Raji (cell line): ENCODE results near the gene PALLD.

Source experiments
- POLR2A ChIP-seq: IDR thresholded peaks from 2 replicates; pipeline ENCODE4 v1.6.1; 2011; ENCODE audit warnings: low read depth, low read length, control low read depth; ENCODE audit not compliant: insufficient read depth

The PALLD gene

GRCh38 chr4:168488869-168489274, 8.0 kb upstream of the PALLD start:
- TF ChIP-seq POLR2A: no peak

GRCh38 chr4:168489616-168490015, 7.2 kb upstream of the PALLD start:
- no peak for TF ChIP-seq POLR2A

GRCh38 chr4:168490711-168491110, 6.1 kb upstream of the PALLD start:
- TF ChIP-seq POLR2A: no peak

- no peak for TF ChIP-seq POLR2A
Measured at GRCh38 chr4:168491563-168491962, 5.3 kb upstream of the PALLD start.

- TF ChIP-seq POLR2A: no peak
Measured at GRCh38 chr4:168498251-168498650, 1.4 kb downstream of the PALLD start.

GRCh38 chr4:168499241-168499640, 2.4 kb downstream of the PALLD start:
- TF ChIP-seq POLR2A: no peak

GRCh38 chr4:168501407-168501806, 4.6 kb downstream of the PALLD start:
- TF ChIP-seq POLR2A: no peak

GRCh38 chr4:168502861-168503260, 6.0 kb downstream of the PALLD start:
- no peak for TF ChIP-seq POLR2A

- TF ChIP-seq POLR2A: no peak
Measured at GRCh38 chr4:168503652-168504362, 7.0 kb downstream of the PALLD start.

- no peak for TF ChIP-seq POLR2A
Measured at GRCh38 chr4:168504526-168504925, 7.7 kb downstream of the PALLD start.

- TF ChIP-seq POLR2A: no peak
Measured at GRCh38 chr4:168506014-168506413, 9.2 kb downstream of the PALLD start.

GRCh38 chr4:168507178-168507815, 10.4 kb downstream of the PALLD start:
- no peak for TF ChIP-seq POLR2A

GRCh38 chr4:168508683-168509082, 11.8 kb downstream of the PALLD start:
- no peak for TF ChIP-seq POLR2A

- TF ChIP-seq POLR2A: no peak
Measured at GRCh38 chr4:168509786-168510185, 12.9 kb downstream of the PALLD start.

GRCh38 chr4:168511780-168512489, 15.1 kb downstream of the PALLD start:
- no peak for TF ChIP-seq POLR2A

GRCh38 chr4:168514249-168514852, 17.5 kb downstream of the PALLD start:
- TF ChIP-seq POLR2A: no peak
